Fibroblast of skin of scalp (primary cell): Measurements from ENCODE around the gene IGFBP2. TPM values are rescaled to one million over a fixed set of nuclear protein-coding genes. Genes with fewer than 3 reads are reported as not detected.

Experiments used
- DNase-seq: peaks from one replicate; pipeline ENCODE4 v3.0.0-alpha.2; 2013
- polyA plus RNA-seq, 2 experiments: library from polyadenylated mRNA; unstranded; fragments of 120-200 nt; gene quantifications; one replicate each; pipeline ENCODE4 v1.2.1, GENCODE V29; 2013; ENCODE audit not compliant: insufficient read length in 2 of 2

Gene IGFBP2
- polyA plus RNA-seq (2013, experiment 1 of 2; ENCODE audit: insufficient read length): 758 TPM
- polyA plus RNA-seq (2013, experiment 2 of 2; ENCODE audit: insufficient read length): 707 TPM

GRCh38 chr2:216632952-216633615 lies at the start of gene IGFBP2:
Gene IGFBP2 (plus strand): TSS chr2:216633420. CDS start chr2:216633524, 104 bp downstream.
- DNase-seq: peak; percentile 77

- DNase-seq: no peak
Observed at GRCh38 chr2:216583606-216584005, 49.6 kb upstream of the IGFBP2 start.

GRCh38 chr2:216584112-216584511 lies 49.1 kb upstream of the IGFBP2 start:
- no peak for DNase-seq

DNA sequence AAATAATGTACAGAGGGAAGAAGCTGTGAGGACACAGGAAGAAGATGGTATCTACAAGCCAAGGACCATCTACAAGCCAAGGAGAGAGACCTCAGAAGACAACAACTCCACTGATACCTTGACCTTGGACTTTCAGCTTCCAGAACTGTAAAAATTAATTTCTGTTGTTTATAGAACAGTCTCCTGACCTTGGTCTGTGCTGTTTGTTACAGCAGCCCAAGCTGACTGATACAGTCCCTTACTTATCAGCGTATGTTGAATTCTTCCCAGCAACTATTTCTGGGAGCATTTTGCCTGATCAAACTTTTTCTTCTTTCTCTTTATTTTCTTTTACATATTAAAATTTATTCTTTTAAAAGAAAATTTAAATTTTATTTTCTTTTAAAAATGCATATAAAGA lies 47.8 kb upstream of the IGFBP2 start:
- no peak for DNase-seq

GRCh38 chr2:216588861-216589710 lies 44.1 kb upstream of the IGFBP2 start:
- no peak for DNase-seq

- DNase-seq: peak; percentile 22
Observed at GRCh38 chr2:216589791-216590190, 43.4 kb upstream of the IGFBP2 start.

- DNase-seq: peak; percentile 66
Observed at GRCh38 chr2:216590780-216591179, 42.4 kb upstream of the IGFBP2 start.

DNA sequence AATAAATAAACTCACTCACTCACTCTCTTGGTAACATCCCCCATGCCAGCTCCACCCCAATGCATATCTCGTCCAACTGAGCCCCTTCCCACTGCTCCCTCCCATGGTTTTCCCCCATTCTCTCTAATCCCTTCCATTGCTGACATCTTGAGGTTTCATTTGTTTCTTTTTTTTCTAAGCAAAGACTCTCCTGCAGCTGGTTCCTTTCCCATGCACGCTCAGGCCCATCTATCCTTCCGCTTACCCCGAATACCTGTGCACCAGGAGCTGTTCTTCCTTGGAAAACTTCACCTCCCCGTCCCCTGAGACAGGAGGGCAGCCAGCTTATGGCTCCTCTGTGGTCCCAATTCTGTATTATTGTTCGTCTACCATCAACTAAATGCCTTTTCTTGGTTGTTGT lies 41.7 kb upstream of the IGFBP2 start:
- DNase-seq: no peak

- DNase-seq: no peak
Observed at GRCh38 chr2:216594081-216594480, 39.1 kb upstream of the IGFBP2 start.

DNA sequence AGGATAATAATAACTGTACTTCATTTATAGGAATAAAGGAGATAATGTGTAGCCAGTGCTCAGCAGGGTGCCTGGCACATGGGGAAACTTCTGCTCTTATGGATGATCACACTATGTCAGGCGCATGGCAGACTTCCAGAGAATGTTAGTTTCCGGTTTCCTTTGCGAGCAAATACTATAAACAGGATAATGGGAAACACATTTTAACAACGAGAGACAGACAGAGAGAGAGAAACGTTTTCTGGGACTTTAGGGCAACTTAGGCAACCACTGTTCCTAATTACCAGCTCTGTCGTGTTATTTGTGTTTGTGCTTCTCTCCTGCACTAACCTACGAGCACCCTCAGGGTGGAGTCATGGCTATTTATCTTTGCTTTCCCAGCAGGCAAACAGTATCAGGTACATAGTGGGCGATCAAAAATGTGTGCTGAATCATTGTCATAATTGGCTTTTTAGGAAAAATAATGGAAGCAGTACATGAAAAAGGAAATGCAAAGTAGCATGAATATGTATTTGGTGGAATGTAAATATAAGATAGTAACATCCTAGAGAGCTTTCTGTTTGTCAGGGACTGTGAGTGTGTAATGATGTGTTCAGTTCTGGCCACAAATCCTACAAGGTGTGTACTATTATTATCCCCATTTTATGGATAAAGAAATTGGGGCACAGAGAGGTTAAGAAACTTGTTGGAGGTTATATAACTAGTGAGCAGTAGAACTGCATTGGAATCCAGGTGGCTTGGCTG lies 36.8 kb upstream of the IGFBP2 start:
- DNase-seq: peak; percentile 97

GRCh38 chr2:216596980-216597509 lies 36.2 kb upstream of the IGFBP2 start:
- DNase-seq: peak; percentile 87

DNA sequence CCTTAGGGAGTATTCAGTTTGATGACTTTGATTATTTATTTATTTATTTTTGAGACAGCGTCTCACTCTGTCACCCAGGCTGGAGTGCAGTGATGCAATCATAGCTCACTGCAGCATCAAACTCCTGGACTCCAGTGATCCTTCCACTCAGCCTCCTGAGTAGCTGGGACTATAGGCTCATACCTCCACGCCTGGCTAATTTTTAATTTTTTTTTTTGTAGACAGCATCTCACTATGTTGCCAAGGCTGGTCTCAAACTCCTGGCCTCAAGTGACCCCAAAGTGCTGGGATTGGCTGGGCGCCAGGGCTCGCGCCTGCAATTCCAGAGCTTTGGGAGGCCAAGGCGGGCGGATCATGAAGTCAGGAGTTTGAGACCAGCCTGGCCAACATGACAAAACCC lies 35.4 kb upstream of the IGFBP2 start:
- peak; percentile 52 for DNase-seq

- no peak for DNase-seq
Observed at GRCh38 chr2:216601632-216602409, 31.4 kb upstream of the IGFBP2 start.

DNA sequence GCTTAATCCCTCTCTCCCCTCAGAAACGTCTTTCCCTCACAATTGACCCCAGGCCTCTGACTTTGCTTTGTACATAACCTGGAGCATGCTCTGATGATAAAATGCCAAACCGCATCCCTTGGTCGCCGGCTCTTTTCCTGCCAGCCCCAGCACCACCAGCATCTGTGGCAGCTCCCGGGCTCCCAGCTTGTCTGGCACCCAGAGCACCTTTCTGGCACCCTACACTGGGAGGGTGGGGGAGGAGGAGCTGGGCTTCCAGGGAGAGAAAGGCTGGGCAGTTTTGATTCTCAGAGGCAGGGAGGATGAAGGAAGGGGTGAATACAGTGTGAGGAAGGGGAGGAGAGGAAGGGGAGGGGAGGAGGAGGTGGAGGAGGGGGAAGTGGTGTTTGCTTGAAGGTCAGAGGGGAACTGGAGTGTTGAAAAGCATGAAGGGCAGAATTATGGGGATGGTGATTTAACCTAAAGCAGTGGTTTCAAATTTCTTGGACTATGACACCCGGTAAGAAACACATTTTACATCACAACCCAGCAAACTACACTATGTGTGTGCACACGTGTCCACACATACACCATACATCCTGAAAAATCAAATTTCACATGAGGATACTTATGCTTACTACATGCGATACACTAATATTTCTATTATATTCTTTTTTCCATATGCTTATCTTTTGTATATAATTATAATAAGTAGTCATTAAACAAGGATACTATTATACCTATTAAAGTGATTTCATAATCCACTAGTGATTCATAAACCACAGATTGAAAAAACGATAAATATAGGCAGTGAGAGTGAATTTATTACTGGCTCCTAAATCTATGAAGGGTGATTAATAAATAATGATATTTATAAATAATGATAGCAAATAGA lies 30.0 kb upstream of the IGFBP2 start:
- no peak for DNase-seq

GRCh38 chr2:216603884-216604245 lies 29.4 kb upstream of the IGFBP2 start:
- DNase-seq: no peak

GRCh38 chr2:216604458-216604857 lies 28.8 kb upstream of the IGFBP2 start:
- no peak for DNase-seq

DNA sequence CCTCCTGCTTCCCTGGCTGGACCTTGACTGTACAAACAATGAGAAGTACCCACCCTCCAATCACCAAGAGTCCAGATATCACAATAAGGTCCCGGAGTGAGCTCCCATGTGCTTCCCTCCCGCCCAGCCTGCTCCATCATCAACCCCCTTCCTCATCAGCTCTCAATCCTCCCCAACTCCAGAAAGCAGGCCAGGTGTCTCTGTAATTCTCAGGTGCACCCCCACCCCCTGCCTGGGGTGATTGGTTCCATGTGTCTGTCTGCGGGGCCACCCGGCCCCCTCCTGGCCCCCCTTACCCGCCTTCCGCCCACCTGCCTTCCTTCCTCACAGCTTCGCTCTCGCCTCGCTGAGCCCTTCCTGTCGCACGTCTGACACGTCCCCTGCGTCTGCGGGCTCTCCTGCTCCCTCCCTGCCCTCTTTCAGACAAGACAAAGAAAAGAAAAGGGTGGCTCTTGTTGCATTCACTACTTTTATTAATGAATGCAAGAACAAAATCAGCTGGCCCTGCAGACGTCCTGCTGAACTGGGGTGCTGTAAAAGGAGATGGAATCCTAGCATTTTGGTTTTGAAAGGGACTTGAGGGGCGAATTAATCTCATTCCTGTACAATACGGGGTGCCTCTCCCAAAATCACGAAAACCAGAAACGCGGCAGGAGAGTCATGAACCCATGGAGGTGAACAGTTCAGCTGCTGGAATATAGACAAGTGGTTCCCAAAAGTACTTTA lies 26.5 kb upstream of the IGFBP2 start:
- peak; percentile 69 for DNase-seq

- no peak for DNase-seq
Observed at GRCh38 chr2:216607277-216607560, 26.0 kb upstream of the IGFBP2 start.

GRCh38 chr2:216608525-216608924 lies 24.7 kb upstream of the IGFBP2 start:
- DNase-seq: no peak

DNA sequence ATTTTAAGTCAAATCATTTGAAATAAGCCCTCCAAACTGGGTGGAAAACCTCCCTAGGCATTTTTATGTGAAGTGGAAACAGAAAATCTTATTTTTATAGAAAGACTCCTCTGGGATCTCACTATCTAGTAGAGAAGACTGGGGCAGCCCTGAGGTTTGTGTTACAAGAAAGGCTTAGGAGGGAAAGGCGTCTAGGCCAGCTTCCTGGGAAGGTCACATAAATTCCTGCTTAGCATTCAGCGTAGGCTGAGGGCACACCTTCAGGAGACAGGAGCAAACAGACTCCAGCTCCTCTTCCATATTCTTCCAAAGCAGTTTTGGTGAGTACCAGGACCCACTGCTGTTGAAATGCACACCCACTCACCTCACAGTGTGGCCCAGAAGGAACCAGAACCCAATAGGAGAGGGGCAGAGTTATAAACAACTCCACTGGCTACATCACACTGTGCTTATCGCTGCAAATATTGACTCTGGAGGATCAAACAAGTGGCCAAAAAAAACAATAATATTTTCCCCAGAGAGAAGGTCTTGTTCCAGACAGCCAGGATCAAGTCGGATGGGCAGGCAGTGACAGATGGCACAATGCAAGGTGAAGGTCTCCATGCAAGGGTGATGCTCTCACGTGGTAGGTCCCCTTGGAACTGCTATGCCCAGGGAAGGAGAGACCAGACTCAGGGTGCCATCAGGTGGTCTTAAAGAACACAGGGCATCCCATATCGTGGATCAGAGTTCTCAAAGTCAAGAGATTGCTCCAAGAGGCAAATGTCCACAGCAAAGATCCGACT lies 17.7 kb upstream of the IGFBP2 start:
- DNase-seq: no peak
